ENCODE results near the gene KCND2.

Gene KCND2

GRCh38 chr7:120311028-120311788, 38.2 kb downstream of the KCND2 start:
- no peak for DNase-seq

DNA sequence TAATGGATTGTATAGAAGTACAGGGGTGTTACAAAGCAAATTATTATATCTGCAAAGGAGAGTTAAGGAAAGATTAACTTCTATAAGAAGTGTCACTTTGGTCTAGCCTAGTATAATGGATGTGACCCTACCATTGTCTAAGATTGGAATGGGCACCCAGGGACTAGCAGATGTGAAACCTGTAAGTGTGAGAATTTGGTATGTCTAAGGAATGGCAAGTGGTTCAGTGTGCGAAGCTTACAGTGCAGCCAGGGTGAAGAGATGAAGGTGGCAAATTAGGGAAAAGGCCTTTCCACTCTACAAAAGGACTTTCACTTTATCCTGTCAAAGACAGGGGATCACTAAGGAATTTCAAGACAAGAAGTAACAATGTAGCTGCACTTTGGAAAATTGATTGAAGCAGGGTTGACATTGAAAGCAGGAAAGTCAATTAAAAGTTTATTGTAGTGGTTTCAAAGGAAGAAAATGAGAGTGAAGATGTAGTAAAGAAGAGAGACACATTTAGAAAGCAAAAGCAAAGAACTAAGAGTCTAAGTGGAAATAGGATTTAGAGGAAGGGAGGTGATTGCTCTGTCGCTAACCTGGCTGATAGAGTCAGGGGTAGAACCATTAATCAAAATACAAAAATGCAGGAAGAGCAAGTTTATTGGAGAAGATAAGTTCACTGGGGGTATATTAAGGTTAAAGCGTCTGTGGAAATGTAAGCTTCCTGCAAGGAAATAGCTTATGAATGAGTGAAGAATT, 47.4 kb downstream of the KCND2 start:
- DNase-seq, result no peak

GRCh38 chr7:120327054-120327453, 54.1 kb downstream of the KCND2 start:
- no peak for DNase-seq

DNA sequence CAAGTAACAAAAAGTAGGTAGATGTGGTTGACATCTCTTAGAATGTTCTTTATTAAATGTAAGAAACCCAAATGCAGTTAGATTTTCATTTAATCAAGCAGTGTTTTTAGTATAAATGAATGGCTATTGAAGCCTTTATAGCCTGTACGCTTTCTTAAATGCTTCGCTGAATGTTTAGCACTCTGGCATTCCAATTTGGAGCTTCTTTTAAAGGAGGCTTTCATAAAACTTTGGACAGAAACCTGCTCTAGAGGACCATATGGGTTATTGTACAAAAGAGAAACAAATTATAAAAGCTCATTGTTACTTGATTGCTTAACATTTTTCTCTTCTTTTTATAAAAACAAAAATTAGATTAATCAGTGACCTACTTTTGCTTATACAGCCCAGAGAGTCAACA, 59.5 kb downstream of the KCND2 start:
- DNase-seq, result no peak

- DNase-seq, result no peak
Observed at GRCh38 chr7:120334475-120334874, 61.5 kb downstream of the KCND2 start.

DNA sequence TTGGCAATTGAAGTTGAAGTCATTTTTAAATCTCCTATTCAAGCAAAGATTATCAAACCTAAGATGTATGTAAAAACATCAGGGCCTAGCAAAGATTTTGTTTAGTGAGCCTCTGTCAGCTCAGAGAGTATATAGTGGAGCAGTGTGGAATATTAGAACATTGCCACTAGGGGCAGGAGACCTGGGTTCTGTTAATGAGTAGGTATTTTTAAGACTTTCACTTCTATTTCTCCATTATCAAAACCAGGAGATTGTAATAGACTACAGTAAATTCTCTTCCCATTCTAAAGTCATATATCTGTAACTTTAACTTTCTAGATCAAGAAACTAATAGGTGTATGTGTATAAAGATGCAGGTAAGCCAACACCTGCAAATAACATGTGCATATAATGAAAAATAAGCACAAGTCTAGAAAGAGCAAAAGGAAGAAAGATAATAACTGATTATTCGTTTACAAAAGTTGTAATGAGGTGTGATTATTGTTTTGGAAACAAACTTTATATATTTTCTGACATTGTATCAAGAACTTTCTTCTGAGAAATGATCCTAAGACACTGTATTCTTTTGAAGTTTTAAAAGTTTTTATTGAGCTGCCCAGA, 64.4 kb downstream of the KCND2 start:
- DNase-seq, result peak; percentile 1

- DNase-seq, result no peak
Observed at GRCh38 chr7:120344276-120344675, 71.3 kb downstream of the KCND2 start.

GRCh38 chr7:120353171-120353570, 80.2 kb downstream of the KCND2 start:
- no peak for DNase-seq

GRCh38 chr7:120360918-120361317, 87.9 kb downstream of the KCND2 start:
- no peak for DNase-seq

- no peak for DNase-seq
Observed at GRCh38 chr7:120363414-120363813, 90.4 kb downstream of the KCND2 start.

DNA sequence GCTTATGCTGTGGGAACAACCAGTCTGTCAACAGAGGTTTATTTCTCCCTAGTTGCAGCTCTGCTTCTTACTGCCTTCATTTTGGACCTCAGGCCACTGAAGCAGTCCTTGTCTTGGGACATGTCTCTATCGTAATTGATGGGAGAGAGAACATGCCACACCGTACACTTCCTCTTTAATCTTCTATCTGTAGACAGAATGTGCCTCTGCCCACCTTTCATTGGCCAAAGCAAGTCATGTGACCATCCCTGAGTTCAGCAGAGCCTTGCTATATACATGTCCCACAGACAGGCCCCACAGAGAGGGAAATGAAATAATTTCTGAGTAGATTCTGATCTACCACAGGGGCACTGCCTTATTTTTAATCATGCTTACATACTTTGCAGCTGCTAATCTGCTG, 98.0 kb downstream of the KCND2 start:
- DNase-seq, result no peak

DNA sequence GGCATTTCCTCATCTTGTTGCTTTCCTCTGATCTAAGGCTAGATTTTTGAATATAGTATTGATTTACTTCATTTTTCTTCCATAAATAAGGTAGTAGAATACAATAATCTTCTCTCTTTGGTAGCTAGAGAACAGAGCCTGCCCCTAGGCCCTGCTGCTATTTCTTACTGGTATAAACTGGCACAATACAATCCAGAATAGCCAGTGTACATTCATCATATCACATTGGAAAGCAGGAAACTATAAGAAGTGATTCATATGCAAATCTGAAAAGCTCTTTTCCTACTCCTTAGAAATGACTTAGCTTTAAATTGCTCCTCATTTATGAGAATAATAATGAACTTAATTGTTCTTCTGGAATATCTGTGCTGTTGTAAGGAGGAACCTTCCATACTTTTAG, 100.2 kb downstream of the KCND2 start:
- no peak for DNase-seq

- DNase-seq, result no peak
Observed at GRCh38 chr7:120394595-120394994, 121.6 kb downstream of the KCND2 start.

GRCh38 chr7:120395526-120396019, 122.6 kb downstream of the KCND2 start:
- no peak for DNase-seq

DNA sequence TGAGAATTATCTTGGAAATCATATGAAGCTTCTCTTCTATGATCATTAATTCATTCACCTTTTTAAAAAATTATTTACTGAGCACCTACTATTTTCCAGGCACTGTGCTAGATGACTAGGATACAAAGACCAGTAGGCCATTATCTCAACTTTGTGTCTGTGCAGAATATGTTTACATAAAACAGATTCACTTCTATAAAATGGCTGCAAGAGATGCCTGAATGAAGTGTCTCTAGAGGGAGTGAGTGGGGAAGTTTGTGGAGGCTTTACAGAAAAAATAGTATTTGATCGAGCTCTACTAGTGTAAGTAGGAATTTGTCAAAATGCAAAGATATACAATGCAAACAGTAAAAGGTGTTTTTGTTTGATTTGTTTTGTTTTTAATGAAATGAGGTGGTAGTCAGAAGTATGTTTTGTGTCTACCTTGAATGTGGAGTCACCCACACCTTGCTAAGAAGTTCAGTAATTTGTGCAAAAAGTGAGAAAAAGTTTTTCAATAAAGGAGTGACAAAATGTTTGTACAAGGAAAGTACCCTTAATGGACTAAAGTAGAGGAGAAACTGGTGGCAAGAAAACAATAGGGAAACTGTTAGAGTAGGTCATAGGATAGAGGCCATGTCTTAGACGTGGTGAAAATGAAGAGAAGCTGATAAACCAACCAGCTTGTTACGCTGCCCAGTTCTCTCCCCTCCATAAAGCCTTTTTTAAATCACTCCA, 125.5 kb downstream of the KCND2 start:
- no peak for DNase-seq

GRCh38 chr7:120400806-120401455, 128.0 kb downstream of the KCND2 start:
- DNase-seq, result no peak

DNA sequence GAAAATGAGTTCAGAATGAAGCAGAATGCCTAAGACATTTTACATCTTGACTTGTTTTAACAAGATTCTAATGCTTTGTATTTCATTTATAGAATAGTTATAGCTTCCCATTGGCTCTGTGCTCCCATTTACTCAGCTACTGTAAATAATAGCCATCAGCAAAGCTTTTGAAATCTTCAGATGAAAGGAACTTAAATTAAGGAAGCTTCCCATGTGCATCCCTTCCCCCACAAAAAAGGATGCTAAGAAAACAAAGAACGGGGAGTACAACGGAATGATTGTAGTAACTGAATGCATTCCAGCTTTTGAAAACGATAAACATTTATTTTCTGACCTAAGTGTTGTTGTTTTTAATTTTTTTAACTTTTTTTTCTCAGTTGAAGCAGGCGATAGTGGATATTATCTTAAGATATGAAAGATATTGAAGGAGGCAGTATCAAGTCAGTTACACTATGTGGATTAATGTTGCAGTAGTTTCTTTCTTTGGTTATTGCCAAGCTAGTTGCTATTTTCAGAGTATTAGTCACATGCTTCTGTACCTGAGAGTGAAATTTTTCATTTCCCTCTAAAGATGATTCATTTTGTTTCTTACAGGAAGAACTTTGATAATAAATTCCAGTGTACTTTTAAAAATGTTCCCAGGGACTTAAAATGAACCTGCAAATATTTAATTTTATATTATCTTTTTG, 129.2 kb downstream of the KCND2 start:
- DNase-seq, result no peak

DNA sequence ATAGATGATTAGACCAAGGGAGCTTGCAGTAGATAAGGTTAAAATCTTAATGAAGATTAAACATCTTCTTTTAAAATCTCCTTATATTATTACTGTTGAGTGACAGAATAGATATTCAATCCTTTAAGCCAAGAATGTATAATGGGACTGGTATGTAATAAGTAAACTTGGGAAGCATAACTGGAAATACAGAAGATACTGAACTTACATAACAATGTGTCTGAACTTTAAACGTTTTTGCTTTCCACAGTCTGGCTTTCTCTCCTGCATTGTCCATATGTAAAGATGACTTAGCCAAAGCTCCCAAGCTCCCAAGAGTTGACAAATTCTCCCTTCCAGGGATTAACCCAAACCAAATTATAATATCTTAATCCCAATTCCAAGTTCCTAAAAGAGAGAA, 129.8 kb downstream of the KCND2 start:
- no peak for DNase-seq

- DNase-seq, result no peak
Observed at GRCh38 chr7:120404042-120404441, 131.1 kb downstream of the KCND2 start.

DNA sequence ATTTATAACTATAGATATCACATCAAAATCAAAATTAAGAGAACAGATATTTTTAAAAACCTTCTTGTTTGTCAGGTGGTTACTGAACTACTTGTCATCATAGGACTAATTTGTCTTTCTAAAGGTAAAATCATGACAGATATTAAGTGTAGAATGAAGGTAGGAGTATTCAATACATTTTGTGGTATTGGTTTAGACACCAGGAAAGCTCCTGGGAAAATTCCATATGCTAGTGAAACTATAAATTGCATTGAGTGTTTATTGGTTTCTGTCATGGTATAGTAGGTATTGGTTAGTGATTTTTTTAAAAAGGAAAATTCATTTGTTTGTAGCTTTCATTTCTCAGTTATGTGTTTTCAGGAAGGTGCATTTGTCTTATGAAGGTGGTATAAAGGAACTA, 132.7 kb downstream of the KCND2 start:
- DNase-seq, result no peak

DNA sequence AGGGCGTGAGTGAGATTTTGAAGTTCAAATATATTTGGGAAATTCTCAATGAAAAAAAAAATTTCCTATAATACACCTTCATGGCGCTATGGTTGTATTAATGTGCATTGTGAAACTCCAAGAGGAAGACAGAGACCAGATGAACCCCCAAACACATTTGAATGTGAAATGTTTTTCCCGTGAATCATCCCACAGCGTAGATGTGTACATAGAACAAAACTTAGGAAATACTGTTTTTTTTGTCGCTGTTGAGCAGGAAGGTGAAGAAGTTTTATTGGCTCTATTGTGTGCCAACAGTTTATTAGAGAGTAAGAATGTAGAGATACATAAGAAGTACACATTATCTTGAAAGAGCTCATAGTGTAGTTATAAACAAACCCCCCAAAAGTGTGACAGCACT, 134.0 kb downstream of the KCND2 start:
- no peak for DNase-seq

All from NCI-H2171 (cell line).